PFSK-1 (cell line): ENCODE measurements around the gene ZW10.

Source experiments
- FOXP2 ChIP-seq: optimal IDR thresholded peaks from 2 replicates; pipeline ENCODE3; 2011; ENCODE audit warnings: borderline replicate concordance, control low read depth, inconsistent platforms; ENCODE audit not compliant: insufficient read depth; ENCODE audit errors: extremely low read length, extremely low read depth
- POLR2AphosphoS5 ChIP-seq: IDR thresholded peaks from 2 replicates; pipeline ENCODE4 v1.6.1; 2012; ENCODE audit warnings: low read depth, mild to moderate bottlenecking, control low read depth, low read length, moderate library complexity
- REST ChIP-seq, 2 experiments: IDR thresholded peaks; 2 replicates each; pipeline versions ENCODE4 v1.6.1 to v1.8.0; 2011 to 2012; ENCODE audit warnings: low read depth in 2 of 2, low read length in 2 of 2, control low read depth in 1 of 2, inconsistent platforms in 1 of 2, mild to moderate bottlenecking in 1 of 2, moderate library complexity in 1 of 2; ENCODE audit not compliant: insufficient read depth in 1 of 2
- SIN3A ChIP-seq: IDR thresholded peaks from 2 replicates; pipeline ENCODE4 v1.6.1; 2012; ENCODE audit warnings: mild to moderate bottlenecking, low read length, moderate library complexity, borderline replicate concordance; ENCODE audit not compliant: insufficient read depth
- TAF1 ChIP-seq: IDR thresholded peaks from 2 replicates; pipeline ENCODE4 v1.6.1; 2012; ENCODE audit warnings: low read length, control low read depth, borderline replicate concordance; ENCODE audit not compliant: insufficient read depth

Gene ZW10

GRCh38 chr11:113684496-113684895 lies 89.0 kb downstream of the ZW10 start:
- TF ChIP-seq POLR2AphosphoS5: no peak
- TF ChIP-seq TAF1: no peak
- TF ChIP-seq SIN3A: no peak
- TF ChIP-seq REST (IDR thresholded peaks at IDR 0.05; ENCODE audit: insufficient read depth in 1 of 2, low read depth in 2 of 2, low read length in 2 of 2): no peak
- TF ChIP-seq FOXP2: no peak

GRCh38 chr11:113683481-113684046 lies 89.9 kb downstream of the ZW10 start:
- TF ChIP-seq REST (IDR thresholded peaks at IDR 0.05; ENCODE audit: insufficient read depth in 1 of 2, low read depth in 2 of 2, low read length in 2 of 2) (no peak), TAF1 (no peak), POLR2AphosphoS5 (no peak), SIN3A (no peak), FOXP2 (no peak)
